Femur (tissue), 1 donor: ENCODE measurements around the gene TLCD3A.
"Not testable (repeated sequence)": the region's sequence is repeated elsewhere in the genome, so short reads cannot be mapped to it uniquely, and the experiment has no call there.

Source experiments
- DNase-seq: peaks from one replicate; pipeline ENCODE4 v3.0.0-alpha.2; 2017

TLCD3A gene

DNA sequence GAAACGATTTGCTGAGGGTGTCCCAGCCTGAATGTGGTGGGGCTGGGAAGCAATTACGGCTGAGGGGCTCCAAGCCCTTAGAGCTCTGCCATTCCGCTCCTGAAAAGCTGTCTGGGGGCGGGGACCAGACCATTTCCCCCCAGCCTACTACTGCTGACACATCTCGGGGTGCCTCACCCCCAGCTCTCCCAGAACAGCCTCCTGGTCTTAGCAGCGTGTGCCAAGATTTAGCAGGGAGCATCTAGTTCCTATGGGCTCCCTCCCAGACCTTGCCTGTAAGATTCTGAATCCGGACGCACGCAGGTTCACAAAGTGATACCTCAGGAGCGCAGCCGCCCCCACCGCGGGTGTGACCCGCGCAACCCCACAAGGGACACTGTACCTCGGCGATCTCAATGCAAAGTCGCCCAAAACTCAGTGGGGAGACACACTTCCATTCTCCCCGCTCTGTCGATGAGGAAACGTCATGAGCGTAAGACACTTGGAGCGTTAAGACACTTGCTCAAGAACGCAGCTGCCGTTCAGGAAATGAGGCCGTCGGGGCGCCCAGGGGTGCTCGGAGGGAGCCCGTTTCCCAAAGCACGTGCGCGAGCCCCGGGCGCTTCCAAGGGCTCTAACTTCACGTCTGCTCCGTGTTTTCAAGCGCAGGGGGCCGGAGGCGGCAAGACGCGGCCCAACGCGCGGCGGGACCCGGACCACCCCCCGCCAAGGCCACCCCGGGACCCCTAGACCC lies 19.0 kb downstream of the TLCD3A start:
- DNase-seq, result peak; percentile 55

DNA sequence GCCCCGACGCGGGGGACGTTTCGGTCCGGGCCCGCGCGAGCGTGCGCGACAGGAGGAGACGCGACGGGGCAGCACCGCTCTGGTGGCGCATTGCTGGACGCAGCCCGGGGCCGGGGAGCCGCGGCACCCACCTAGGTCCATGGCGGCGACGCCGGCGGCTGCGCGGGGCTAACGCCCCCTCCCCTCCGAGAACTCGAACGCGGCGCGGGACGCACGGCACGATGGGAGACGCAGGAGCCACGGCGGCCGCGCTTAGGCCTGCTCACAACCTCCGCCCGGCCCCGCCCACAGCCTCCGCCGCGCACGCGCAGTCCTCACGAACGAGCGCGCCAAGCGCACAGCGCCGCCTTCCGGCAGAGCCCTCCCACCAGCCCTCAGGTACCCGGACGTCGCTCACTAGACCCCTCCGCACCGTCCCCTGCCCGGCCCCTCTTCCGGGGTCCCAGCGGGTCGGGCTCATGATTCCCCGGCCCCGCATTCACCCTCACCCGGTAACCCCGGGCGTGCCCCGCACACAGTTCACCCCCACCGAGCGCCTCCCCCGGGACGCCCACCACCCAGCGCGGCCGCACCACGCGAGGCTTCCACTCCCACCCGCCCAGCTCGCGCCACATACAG lies 19.7 kb downstream of the TLCD3A start, which contains the start of gene GEMIN4:
Gene GEMIN4 (minus strand): TSS at position 263 of the 618 bp plus-strand sequence. CDS start 122 bp downstream, at position 141.
- DNase-seq, result peak; percentile 97

DNA sequence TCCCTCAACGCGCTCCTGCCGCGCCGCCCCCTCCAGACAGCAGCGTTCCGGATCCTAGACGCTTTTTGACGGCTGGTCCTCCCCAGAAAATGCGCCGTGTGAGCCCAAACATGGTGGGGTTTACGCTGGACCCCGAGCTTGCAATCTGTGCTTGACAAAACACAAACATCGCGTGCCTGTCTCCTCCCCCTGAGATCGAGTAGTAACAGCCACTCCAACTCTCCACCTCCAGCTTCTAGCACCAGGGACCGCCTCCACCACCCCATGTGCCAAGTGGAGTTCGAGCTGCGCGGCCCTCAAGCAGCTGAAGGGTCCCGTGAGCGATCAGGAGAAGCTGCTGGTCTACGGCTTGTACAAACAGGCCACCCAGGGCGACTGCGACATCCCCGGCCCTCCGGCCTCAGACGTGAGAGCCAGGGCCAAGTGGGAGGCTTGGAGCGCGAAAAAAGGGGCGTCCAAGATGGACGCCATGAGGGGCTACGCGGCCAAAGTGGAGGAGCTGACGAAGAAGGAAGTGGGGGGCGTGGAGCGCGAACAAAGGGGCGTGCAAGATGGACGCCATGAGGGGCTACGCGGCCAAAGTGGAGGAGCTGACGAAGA lies 20.3 kb downstream of the TLCD3A start:
- DNase-seq, result peak; percentile 87

DNA sequence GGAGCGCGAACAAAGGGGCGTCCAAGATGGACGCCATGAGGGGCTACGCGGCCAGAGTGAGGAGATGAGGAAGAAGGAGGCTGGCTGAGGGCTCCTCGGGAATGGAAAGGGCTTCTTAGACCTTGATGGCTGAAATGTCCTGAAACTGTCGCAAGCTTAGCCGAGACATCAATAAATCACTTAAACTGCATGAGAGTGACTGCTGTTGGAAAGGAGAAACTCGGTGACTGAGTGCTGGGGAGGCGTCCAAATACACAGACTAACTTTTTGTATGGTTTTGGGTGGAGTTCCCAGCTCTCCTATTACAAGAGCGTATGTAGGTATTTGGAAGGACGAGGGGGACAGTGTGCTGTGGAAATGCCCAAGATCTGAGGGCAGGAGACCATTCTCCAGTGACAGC lies 21.0 kb downstream of the TLCD3A start:
- no peak for DNase-seq

DNA sequence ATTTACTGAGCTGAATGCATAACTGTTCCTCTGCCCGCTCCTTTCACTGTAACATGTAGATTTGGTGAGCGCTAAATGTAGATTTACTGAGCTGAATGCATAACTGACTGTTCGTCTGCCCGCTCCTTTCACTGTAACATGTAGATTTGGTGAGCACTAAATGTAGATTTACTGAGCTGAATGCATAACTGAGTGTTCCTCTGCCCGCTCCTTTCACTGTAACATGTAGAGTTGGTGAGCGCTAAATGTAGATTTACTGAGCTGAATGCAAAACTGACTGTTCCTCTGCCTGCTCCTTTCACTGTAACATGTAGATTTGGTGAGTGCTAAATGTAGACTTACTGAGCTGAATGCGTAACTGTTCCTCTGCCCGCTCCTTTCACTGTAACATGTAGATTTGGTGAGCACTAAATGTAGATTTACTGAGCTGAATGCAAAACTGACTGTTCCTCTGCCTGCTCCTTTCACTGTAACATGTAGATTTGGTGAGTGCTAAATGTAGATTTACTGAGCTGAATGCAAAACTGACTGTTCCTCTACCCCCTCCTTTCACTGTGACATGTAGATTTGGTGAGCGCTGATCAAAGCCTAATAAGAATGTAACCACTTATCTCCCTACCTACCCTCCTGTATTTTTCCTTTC lies 23.0 kb downstream of the TLCD3A start:
- DNase-seq, result not testable (repeated sequence)

DNA sequence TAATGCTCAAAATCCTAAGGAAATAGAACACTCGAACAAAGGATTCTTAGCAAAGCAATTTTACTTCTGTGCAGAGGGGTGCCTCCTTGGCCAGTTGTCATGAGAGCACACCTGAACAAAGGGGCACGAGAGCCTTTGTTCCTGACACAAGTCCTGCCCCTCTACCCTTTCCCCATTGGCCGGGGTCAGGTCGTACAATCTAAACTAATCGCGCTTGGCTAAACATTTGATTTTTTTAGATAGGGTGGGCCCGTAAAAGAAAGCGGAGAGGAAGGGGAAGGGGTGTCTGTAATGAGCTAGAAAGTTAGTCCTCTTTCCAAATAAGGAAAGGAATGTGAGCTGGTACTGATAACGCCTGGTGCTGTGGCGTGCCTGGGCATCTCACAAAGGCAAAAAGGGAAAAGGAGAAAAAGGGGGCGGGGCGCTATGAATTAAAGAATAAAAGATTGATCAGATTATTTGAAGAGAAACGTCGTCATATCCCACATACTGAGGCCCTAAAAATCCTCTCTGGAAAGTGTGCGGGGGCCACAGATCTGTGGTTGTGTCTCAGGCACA lies 23.7 kb downstream of the TLCD3A start:
- not testable (repeated sequence) for DNase-seq

DNA sequence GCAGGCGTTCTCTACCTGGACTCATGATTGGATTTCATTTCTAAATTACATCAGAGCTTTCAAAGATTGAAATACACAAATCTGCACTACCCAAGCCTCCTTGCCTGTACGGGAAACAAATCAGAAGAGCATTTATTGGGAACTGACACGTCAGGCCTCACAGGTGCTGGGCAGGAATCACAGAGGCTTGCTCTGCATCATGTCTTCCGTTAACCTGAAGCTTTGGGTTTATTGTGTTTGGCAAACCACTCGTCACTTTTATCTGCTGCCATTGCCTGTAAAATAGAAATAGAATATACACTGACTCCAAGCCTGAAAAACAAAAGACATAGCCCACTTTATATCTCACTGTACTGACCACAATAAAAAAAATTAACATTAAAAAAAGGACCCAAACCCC lies 27.6 kb downstream of the TLCD3A start:
- DNase-seq, result no peak

DNA sequence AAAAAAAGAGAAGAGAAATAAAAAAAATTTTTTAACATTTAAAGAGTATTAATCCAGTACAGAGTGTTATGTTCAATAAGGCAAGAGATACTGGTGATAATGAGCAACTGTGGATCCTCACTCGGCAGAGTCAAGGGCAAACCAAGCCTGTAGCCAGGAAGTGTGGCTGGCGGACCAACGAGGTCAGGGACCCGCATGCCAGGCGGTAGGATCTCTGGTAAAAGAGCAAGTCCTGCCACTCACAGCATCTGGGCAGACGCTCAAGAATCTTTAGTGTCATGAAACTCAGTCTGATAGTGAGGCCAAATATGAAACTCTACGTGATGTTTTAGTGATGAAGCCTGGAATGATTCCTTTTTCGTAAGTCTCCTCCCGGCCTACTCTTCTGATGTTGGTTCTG lies 28.0 kb downstream of the TLCD3A start:
- no peak for DNase-seq

DNA sequence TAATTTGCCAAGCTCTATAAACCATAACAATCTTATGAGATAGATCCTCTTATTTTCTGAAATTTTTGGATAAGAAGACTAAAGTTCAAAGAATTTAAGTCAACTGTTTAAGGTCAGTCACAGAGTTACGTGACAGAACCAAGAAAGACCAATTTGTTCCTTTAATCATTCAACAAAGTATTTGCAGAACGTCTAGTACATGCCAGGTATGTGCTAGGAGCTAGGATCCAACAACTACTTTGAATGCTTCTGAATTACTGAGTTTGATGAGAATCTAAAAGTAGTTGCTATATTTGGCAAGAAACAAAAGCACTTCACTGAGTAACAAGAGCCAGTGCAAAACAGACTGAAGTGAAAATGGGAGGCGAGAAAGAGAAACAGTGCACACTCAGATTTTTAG lies 34.7 kb downstream of the TLCD3A start:
- DNase-seq, result no peak

DNA sequence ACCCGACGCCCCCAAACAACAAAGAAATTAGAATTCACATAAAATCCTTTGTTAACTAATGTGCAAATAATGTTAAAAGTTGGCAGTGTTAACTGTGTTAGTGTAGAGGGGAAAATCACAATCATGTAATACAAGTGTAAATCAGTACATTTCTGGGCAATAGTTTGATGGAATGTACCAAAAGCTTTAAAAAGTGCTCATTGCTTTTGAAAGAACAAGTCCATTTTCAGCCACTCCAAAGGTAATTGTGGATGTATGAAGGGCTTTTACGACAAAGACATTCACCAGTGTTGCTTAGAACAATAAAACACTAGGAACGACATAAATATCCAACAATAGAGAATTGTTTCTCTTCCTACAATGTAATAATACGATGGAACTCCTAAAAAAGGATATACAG lies 40.6 kb downstream of the TLCD3A start:
- DNase-seq, result no peak

DNA sequence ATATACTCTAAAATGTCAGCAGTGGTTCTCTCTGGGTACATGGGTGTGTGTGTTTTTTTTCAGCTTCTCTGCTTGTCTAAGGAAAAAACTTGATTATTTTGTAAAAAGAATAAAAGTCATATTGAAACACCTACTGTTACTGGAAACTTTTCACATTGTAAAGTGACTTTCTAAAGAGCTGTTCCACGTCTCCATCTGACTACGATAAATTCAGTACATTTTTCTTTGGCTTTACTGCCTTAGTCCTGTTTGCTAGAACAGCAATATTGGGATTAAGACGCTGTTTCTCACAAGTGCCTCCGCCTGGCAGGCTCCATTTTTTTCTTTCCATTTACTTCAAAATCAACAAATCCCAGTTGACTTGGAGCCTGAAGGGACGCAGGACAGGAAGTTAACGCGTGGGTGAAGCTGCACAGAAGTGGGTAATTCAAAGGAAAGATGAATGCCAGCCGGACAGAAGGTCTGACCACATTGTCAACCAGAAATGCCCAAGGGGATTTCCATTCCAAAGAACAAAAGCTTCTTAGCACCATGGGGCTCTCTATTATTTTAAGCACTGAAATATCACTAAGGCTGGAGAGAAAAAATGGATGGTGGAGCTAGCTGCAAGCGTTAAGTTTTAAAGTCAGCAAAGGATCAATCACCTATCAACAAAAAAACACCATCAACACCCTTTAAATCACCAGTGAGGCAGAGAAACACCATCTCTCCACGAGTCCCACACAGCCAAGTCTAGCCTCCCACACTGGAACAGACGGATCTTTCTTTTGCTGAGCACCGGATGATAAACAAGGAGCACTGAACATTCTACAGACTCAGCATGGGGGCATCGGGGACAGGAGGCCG lies 41.3 kb downstream of the TLCD3A start:
- DNase-seq, result no peak

DNA sequence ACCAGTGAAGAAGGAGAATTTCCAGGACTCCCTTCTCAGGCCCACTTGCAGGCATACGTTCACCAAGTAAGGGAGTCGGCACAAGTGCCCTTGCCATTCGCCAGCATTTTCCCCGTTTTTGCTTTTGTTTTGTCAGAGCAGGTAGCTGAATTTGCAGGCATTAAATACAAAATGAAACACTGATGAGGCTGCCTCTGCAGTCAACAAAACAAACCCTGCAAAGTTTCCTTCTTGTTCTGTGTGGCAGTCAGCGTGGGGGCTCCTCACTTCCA lies 41.9 kb downstream of the TLCD3A start:
- no peak for DNase-seq

DNA sequence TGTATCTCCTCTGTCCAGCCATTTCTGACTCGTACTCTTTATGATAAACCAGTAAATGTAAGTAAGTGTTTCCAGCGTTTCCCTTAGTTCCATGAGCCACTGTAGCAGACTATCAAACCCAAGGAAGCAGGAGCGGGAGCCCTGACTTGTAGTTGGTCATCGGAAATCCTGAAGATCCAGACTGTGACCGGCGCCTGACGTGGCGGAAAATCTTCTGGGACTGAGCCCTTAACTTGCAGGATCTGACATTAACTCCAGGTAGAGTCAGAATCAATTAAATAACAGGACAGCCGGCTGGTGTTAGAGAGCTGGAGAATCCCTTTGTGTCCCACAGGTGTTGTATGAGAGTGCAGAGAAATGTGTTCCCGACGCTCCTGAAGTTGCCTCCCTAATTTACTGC lies 45.7 kb downstream of the TLCD3A start:
- no peak for DNase-seq

DNA sequence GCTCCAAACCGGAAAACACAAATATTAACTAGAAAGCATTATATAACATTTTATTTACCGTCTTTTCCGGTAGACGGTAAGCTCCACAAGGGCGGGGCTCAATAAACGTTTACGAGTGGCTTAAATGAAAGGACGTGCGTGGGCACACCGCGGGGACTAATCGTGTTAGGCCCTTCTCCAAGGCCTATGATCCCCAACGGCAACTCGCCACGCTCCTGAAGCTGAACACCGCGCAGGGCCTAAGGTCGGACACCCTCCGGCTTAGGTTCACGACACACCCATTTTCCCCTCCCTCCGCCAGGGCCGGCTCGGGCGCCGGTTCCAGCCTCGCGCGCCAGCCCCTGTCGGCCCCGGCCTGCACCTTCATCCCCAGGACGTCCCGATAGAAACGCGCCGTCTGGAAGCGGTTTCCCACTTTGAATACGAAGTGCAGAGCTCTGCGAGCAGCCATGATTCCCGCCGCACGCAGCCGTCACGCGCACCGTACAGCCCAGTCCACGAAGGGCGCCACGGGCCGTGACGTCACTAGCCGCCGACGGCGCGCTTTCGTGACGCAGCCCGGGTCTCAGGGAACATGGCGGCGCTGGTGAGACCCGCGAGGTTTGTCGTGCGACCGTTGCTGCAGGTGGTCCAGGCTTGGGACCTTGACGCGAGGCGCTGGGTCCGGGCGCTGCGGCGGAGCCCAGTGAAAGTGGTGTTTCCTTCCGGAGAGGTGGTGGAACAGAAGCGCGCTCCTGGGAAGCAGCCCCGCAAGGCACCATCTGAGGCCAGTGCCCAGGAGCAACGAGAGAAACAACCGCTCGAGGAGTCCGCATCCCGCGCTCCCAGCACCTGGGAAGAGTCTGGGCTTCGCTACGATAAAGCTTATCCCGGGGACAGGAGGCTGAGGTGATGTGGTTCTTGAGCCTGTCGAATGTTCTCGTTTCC lies 49.7 kb downstream of the TLCD3A start, which contains the start of the genes GLOD4 and MRM3:
Gene GLOD4 (minus strand): TSS at position 476 of the 927 bp plus-strand sequence. CDS start 25 bp downstream, at position 451.
Gene MRM3 (plus strand): TSS at position 549 of the 927 bp plus-strand sequence. CDS start 26 bp downstream, at position 575.
- DNase-seq, result peak; percentile 96

DNA sequence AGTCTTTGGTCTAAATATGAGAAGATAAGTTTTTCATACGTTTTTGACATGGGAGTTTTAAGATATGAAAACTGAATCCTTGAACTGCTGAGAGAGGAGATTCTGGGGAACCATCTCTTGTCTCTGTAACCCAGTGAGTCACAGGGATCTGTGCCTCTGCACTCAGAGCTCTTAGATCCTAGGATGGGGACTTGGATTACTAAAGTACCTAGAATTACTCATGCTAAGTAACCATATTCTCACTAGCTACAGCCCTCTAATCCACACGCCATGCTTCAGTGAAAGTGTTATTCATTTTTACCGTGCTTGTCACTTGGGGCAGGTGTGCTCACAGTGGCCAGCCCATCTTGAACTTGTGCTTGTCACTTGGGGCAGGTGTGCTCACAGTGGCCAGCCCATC lies 51.7 kb downstream of the TLCD3A start:
- DNase-seq, result no peak

DNA sequence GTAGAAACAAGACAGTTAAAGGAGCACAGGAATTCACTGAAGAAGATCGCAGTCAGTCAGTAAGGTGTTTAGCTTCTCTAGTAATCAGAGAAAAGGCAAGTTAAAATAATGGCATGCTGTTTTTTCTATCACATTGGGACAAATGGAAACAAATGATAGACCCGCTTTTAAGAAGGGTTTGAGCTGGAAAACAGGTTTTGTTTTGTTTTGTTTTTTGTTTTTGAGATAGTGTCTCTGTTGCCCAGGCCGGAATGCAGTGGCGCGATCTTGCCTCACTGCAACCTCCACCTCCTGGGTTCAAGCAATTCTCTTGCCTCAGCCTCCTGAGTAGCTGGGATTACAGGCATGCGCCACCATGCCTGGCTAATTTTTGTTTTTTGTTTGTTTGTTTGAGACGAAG lies 53.5 kb downstream of the TLCD3A start:
- not testable (repeated sequence) for DNase-seq

DNA sequence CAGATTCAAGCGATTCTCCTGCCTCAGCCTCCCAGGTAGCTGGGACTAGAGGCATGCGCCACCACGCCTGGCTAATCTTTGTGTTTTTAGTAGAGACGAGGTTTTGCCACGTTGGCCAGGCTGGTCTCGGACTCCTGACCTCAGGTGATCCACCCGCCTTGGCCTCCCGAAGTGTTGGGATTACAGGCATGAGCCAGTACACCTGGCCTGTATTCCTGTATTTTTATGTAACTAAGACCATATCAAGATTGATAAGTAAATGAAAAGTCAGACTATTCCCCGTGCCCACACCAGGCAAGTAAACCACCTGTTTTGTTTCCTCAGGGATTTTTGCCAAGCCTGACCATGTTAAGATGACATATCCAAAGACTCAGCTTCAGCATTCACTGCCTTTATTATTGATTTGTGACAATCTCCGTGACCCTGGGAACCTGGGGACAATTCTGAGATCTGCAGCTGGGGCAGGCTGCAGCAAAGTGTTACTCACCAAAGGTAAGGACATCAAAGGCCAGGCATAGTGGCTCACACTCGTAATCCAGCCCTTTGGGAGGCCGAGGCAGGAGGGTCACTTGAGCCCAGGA lies 55.3 kb downstream of the TLCD3A start:
- no peak for DNase-seq

DNA sequence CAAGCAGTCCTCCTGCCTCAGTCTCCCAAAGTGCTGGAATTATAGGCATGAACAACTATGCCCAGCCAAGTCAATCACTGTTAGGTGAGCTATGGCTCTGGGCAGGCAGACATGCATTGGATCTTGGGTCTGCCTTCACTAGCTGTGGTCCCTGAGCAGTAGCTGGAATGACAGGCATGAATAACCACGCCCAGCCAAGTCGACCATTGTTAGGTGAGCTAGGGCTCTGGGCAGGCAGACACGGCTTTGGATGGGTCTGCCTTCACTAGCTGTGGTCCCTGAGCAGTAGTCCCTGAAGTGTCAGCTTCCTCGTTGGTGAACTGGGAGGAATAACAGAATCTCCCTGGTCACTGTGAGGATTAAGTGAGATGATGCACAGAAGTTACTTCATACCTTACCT lies 56.2 kb downstream of the TLCD3A start:
- DNase-seq, result no peak

DNA sequence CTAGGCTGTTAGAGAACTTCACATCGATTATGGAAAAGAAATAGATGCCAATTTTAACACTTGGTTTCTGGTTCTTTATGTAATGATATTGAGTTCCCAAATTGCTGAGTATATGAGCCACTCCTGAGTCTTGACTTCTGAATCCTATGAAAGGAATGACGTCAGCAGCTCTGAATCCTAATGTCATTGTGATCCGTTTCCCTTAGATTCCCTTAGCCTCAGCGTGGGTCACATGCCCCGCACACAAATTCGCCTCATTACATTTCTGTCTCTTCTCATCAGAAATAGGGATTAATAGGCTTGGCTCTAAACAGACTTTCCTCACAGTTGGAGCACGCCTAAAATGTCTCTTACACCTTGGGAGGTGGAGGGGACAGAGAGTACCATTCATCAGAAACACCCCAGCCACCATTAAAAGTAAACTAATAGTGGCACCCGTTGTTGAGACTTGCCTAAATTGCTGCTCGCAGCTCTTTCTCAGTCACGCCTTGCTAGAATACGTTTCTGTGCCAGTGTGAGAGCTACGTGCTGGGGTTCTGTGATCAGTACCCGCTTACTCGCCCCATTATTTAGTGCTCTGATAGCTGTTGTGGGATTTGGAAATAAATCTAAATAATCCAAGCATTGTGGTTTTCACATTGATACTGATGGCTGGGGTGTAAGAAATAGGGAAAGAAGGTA lies 56.9 kb downstream of the TLCD3A start:
- no peak for DNase-seq
